CD4-positive, alpha-beta T cell treated with Interleukin-2 at 100 ng/mL for 4 hours (primary cell): ENCODE results near the gene KLK3.
"Not testable (repeated sequence)": the region's sequence is repeated elsewhere in the genome, so short reads cannot be mapped to it uniquely, and the experiment has no call there.

Experiments used
- DNase-seq: peaks from one replicate; pipeline ENCODE4 v3.0.0-alpha.2; 2020; ENCODE audit warnings: low spot score

KLK3 gene

GRCh38 chr19:50854636-50855410 lies at the start of gene KLK3:
KLK3 (plus strand) TSS chr19:50854915; CDS start chr19:50854956, 41 bp downstream.
- DNase-seq: no peak

GRCh38 chr19:50808856-50809255 lies 45.9 kb upstream of the KLK3 start:
- no peak for DNase-seq

GRCh38 chr19:50811622-50812238 lies 43.0 kb upstream of the KLK3 start:
- not testable (repeated sequence) for DNase-seq

- DNase-seq: no peak
Measured at GRCh38 chr19:50812474-50812873, 42.2 kb upstream of the KLK3 start.

- no peak for DNase-seq
Measured at GRCh38 chr19:50814883-50815282, 39.8 kb upstream of the KLK3 start.

- no peak for DNase-seq
Measured at GRCh38 chr19:50815439-50815838, 39.3 kb upstream of the KLK3 start.

GRCh38 chr19:50817941-50818858 lies 36.5 kb upstream of the KLK3 start:
- DNase-seq: peak; percentile 11

GRCh38 chr19:50818859-50819472 lies 35.7 kb upstream of the KLK3 start:
- DNase-seq: no peak

GRCh38 chr19:50819636-50820035 lies 35.1 kb upstream of the KLK3 start:
- DNase-seq: no peak

GRCh38 chr19:50820086-50820485 lies 34.6 kb upstream of the KLK3 start:
- no peak for DNase-seq

GRCh38 chr19:50820549-50821247 lies 34.0 kb upstream of the KLK3 start:
- DNase-seq: no peak

- no peak for DNase-seq
Measured at GRCh38 chr19:50821248-50821612, 33.5 kb upstream of the KLK3 start.

GRCh38 chr19:50821622-50822021 lies 33.1 kb upstream of the KLK3 start:
- no peak for DNase-seq

- DNase-seq: no peak
Measured at GRCh38 chr19:50822661-50823208, 32.0 kb upstream of the KLK3 start.

GRCh38 chr19:50823389-50824042 lies 31.2 kb upstream of the KLK3 start, which contains the start of gene KLK1:
KLK1 (minus strand) TSS chr19:50823787; CDS start chr19:50823748, 39 bp downstream.
- no peak for DNase-seq

GRCh38 chr19:50826492-50827240 lies 28.0 kb upstream of the KLK3 start:
- DNase-seq: no peak

GRCh38 chr19:50827476-50827875 lies 27.2 kb upstream of the KLK3 start:
- DNase-seq: no peak

GRCh38 chr19:50829801-50830200 lies 24.9 kb upstream of the KLK3 start:
- no peak for DNase-seq

- DNase-seq: no peak
Measured at GRCh38 chr19:50830266-50831025, 24.3 kb upstream of the KLK3 start.
